ENCODE data around the gene SPOCK1. TPM values are rescaled to one million over a fixed set of nuclear protein-coding genes. Genes with fewer than 3 reads are reported as not detected.

SPOCK1 gene
- polyA plus RNA-seq, 1 experiment: 304 TPM

DNA sequence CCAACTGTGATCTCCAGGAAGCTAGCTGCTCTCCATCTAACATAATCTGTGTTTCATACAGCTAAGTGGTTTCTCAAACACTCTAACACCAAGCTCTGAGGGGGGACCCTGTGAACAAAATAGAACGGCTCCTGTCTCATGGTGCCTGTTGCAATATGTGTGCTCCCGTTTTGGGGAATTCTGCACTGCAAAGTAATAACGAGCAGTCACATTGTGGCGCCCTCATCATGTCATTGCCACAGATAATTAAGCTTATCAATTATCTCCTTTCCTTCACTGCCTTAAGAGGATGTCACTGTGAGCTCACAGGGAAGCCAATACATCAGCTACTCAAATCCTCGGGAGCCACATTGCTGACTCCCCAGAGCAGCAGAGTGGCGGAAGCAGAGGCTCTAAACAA lies 416.2 kb downstream of the SPOCK1 start:
- DNase-seq (ENCODE audit: low read depth): no peak
- TF ChIP-seq, protein P1, sequence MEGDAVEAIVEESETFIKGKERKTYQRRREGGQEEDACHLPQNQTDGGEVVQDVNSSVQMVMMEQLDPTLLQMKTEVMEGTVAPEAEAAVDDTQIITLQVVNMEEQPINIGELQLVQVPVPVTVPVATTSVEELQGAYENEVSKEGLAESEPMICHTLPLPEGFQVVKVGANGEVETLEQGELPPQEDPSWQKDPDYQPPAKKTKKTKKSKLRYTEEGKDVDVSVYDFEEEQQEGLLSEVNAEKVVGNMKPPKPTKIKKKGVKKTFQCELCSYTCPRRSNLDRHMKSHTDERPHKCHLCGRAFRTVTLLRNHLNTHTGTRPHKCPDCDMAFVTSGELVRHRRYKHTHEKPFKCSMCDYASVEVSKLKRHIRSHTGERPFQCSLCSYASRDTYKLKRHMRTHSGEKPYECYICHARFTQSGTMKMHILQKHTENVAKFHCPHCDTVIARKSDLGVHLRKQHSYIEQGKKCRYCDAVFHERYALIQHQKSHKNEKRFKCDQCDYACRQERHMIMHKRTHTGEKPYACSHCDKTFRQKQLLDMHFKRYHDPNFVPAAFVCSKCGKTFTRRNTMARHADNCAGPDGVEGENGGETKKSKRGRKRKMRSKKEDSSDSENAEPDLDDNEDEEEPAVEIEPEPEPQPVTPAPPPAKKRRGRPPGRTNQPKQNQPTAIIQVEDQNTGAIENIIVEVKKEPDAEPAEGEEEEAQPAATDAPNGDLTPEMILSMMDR (IDR thresholded peaks at IDR 0.05; ENCODE audit: insufficient read depth, low read depth, low read length): no peak
- H3K4me3 ChIP-seq (ENCODE audit: low read depth, low read length): no peak overlapping the region
- H3K27me3 ChIP-seq (ENCODE audit: control insufficient read depth, insufficient read depth, low read length): no peaks in the 10 kb centered on the region
- no peaks in the 10 kb centered on the region for H3K36me3 ChIP-seq (ENCODE audit: control insufficient read depth, insufficient read depth, low read length)
- ChIA-PET POLR2A (interaction anchor here (0.6 kb wide), 1 partner anchor 12 kb away, joined by 6 read pairs; no protein-coding TSS in a partner anchor), CTCF (interaction anchor here (1.3 to 4.4 kb wide), 2 partner anchors 8 to 62 kb away, joined by 4 to 24 read pairs; no protein-coding TSS in a partner anchor)

DNA sequence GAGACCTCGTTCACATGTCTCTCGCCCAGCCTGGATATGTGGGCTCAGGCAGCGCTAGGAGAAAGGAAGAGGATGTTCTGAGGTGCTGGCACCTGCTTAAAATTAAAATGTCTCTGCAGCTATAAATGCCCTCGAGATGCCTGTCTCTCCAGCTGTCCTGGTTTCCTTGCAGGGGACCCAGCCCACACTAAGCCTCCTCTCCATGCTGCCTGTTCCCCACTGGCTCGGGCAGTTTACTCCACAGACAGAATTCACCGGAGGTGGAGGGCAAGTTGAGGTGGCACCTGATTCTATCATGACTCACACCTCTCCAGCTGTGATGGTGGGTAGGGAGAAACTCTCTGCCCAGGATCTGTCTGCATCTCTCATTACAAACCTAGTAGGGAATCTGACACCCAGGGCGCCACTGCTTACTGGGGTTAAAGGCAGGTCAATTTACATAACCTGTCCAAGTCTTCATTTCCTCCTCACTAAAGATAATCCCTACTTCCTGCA lies 420.9 kb downstream of the SPOCK1 start:
- ChIA-PET CTCF (interaction anchor here (1.1 to 1.5 kb wide), 2 partner anchors 8 to 12 kb away, joined by 3 to 4 read pairs; no protein-coding TSS in a partner anchor), POLR2A (no interaction called here)
- Histone ChIP-seq H3K36me3 (ENCODE audit: control insufficient read depth, insufficient read depth, low read length) (no peaks in the 10 kb centered on the region), H3K27me3 (ENCODE audit: control insufficient read depth, insufficient read depth, low read length) (no peaks in the 10 kb centered on the region), H3K4me3 (ENCODE audit: low read depth, low read length) (no peak overlapping the region)
- DNase-seq (ENCODE audit: low read depth): no peak
- TF ChIP-seq, protein P1 (IDR thresholded peaks at IDR 0.05; ENCODE audit: insufficient read depth, low read depth, low read length): no peak

DNA sequence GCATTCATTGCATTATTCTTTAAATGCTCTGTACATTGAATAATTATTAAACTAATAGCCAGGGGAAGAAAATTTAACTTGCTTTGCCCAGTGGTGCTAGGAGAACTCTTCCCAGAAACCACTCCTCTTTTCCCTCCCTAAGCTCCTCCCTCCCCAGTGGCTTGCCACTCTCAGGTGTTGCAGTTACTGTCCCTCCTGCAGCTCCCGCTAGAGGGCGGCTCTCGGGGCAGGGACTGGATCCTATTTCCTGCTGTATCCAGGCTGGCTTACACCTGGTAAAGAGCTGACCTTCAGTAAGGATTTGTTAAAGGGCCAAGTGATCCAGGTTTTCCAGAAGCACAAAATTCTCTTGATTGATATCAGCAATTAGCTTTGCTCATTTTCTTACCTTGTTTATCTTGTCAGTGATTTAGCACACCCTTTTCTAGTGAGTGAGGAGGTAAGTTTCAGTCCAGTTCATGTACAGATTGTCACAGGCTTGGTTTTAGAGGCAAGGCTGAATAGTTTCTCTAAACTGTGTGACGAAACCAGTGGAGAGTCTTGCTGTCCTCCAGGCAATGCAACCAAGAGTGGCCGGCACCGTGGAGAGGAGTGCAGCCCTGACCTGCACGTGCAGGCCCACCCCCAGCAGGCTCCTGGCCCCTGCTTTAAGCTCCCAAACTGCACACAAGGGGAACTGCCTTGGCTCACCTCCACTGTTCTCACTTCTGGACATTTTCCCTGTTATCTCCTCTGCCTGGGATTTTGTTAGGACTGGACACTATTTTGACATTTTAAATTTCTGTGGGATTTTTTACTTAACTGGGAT lies 423.8 kb downstream of the SPOCK1 start:
- CTCF ChIA-PET: interaction anchor here (0.6 to 2.6 kb wide), 22 partner anchors 9 to 393 kb away, joined by 3 to 24 read pairs (median 3); no protein-coding TSS in a partner anchor
- POLR2A ChIA-PET: no interaction called here
- TF ChIP-seq, protein P1 (IDR thresholded peaks at IDR 0.05; ENCODE audit: insufficient read depth, low read depth, low read length): peak; percentile 70
- no peaks in the 10 kb centered on the region for H3K27me3 ChIP-seq (ENCODE audit: control insufficient read depth, insufficient read depth, low read length)
- no peak for DNase-seq (ENCODE audit: low read depth)
- H3K36me3 ChIP-seq (ENCODE audit: control insufficient read depth, insufficient read depth, low read length): no peaks in the 10 kb centered on the region
- no peak overlapping the region for H3K4me3 ChIP-seq (ENCODE audit: low read depth, low read length)

DNA sequence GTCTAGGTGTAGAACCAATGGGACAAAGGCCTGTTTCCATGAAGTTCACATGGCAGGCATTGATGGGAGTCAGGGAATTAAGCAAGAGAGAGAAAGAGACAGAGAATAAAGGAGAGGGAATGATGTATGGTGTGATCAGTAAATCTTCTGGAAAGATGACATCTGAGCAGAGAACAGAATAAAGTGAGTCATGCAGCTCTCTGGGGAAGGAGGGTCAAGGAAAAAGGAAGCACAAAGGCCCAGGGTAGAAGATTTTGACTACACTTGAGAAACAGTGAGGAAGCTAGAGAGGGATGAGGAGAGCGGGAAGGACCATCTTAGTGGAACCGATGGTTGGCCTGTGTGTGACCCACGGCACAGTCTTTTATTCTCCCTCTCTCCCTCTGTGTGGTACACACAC lies 425.9 kb downstream of the SPOCK1 start:
- Histone ChIP-seq H3K36me3 (ENCODE audit: control insufficient read depth, insufficient read depth, low read length) (no peaks in the 10 kb centered on the region), H3K4me3 (ENCODE audit: low read depth, low read length) (no peak overlapping the region), H3K27me3 (ENCODE audit: control insufficient read depth, insufficient read depth, low read length) (no peaks in the 10 kb centered on the region)
- ChIA-PET CTCF (interaction anchor here (0.6 kb wide), 1 partner anchor 133 kb away, joined by 3 read pairs; no protein-coding TSS in a partner anchor), POLR2A (no interaction called here)
- no peak for DNase-seq (ENCODE audit: low read depth)
- TF ChIP-seq, protein P1 (IDR thresholded peaks at IDR 0.05; ENCODE audit: insufficient read depth, low read depth, low read length): no peak

DNA sequence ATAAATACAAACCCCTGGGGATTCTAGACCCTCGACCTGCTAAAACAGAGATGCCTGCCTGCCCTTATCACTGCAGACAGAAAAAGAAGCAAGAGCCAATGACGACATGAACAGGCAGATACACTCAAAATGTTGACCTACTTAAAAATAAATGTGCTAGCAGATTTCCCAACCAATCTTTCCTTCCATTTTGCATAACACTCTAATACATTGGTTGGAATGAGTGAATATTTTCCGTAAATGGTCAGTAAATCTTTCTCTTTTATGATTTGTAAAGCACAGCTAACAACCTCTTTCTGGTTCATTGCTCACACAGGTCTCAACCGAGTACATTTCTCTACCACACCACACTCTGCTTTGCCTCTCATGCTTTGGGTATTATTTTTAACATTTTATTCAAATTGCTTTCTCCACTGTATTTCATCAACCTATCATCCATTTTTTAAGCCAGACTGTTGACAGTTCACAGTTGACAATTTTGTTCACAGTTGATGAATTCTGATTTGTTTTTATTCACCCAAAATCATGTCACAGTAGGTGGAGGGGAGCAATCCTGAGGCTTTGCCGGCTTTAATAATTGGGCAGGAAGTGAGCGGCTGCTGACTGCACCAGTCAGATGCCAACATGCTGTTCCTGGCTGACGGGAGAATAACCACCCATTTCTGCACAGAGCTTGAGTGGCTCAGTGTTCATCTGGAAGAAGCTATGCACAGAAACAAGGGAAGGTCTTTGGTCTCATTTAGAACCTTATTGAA lies 426.6 kb downstream of the SPOCK1 start:
- ChIA-PET POLR2A (no interaction called here), CTCF (interaction anchor here (0.6 kb wide), 1 partner anchor 134 kb away, joined by 3 read pairs; no protein-coding TSS in a partner anchor)
- TF ChIP-seq, protein P1 (IDR thresholded peaks at IDR 0.05; ENCODE audit: insufficient read depth, low read depth, low read length): no peak
- Histone ChIP-seq H3K36me3 (ENCODE audit: control insufficient read depth, insufficient read depth, low read length) (peaks cover under 1% of the 10 kb centered on the region; the same call in 1 of the 2 replicates), H3K27me3 (ENCODE audit: control insufficient read depth, insufficient read depth, low read length) (no peaks in the 10 kb centered on the region), H3K4me3 (ENCODE audit: low read depth, low read length) (no peak overlapping the region)
- no peak for DNase-seq (ENCODE audit: low read depth)
